DND-41 (cell line): ENCODE data around the gene MON1B.

ENCODE experiments used
- ATAC-seq: fragments of 200-7000 bp; cut with Tn5 transposase; 3 replicates; pipeline ENCODE4 v1.9.1; 2021; ENCODE audit warnings: low read depth; ENCODE audit not compliant: insufficient read depth
- DNase-seq: peaks from one replicate; pipeline ENCODE4 v3.0.0-alpha.2; 2020
- H2AFZ ChIP-seq: 2 replicates; pipeline ENCODE4 v1.6.0; 2012; ENCODE audit warnings: low read depth, low read length
- H3K27ac ChIP-seq: 2 replicates; pipeline ENCODE4 v1.5.1; 2012; ENCODE audit warnings: low read length, inconsistent platforms
- H3K27me3 ChIP-seq: fragments of 200-600 bp; sonication (generic); 2 replicates; pipeline ENCODE4 v1.6.0; 2012; ENCODE audit warnings: low read length, mild to moderate bottlenecking, inconsistent platforms; ENCODE audit not compliant: insufficient read depth, poor library complexity
- H3K36me3 ChIP-seq: 2 replicates; pipeline ENCODE4 v1.5.1; 2012; ENCODE audit warnings: low read length, inconsistent platforms; ENCODE audit not compliant: insufficient read depth
- H3K4me1 ChIP-seq: 2 replicates; pipeline ENCODE4 v1.5.1; 2012; ENCODE audit warnings: mild to moderate bottlenecking, low read length; ENCODE audit not compliant: insufficient read depth
- H3K4me2 ChIP-seq: 2 replicates; pipeline ENCODE4 v1.6.0; 2012; ENCODE audit warnings: mild to moderate bottlenecking, moderate library complexity, low read length, inconsistent platforms; ENCODE audit not compliant: insufficient read depth
- H3K4me3 ChIP-seq, 2 experiments: fragments of 200-600 bp in 1 of 2; shearing (Covaris generic) in 1 of 2; 2 replicates each; pipeline ENCODE4 v1.5.1; 2012 to 2016; ENCODE audit warnings: inconsistent platforms in 2 of 2, low read length in 2 of 2, mild to moderate bottlenecking in 2 of 2, low read depth in 1 of 2, moderate library complexity in 1 of 2
- H3K79me2 ChIP-seq: 2 replicates; pipeline ENCODE4 v1.6.0; 2012; ENCODE audit warnings: low read length, inconsistent platforms; ENCODE audit not compliant: insufficient read depth
- H3K9ac ChIP-seq: 2 replicates; pipeline ENCODE4 v1.6.0; 2012; ENCODE audit warnings: low read depth, mild to moderate bottlenecking, inconsistent platforms, low read length, moderate library complexity
- H3K9me3 ChIP-seq: 2 replicates; pipeline ENCODE4 v1.5.1; 2012; ENCODE audit warnings: low read length, moderate library complexity, mild to moderate bottlenecking, inconsistent platforms; ENCODE audit not compliant: insufficient read depth, severe bottlenecking
- H4K20me1 ChIP-seq: 2 replicates; pipeline ENCODE4 v1.6.0; 2012; ENCODE audit warnings: low read length; ENCODE audit not compliant: insufficient read depth
- EZH2 ChIP-seq: IDR thresholded peaks from 3 replicates; pipeline ENCODE4 v1.6.1; 2012; ENCODE audit warnings: borderline replicate concordance, low read depth, mild to moderate bottlenecking, moderate library complexity, low read length, inconsistent platforms; ENCODE audit not compliant: severe bottlenecking
- TF ChIP-seq, protein P1 (sequence below): IDR thresholded peaks from 2 replicates; pipeline ENCODE4 v1.5.1; 2012; ENCODE audit warnings: borderline replicate concordance, low read length, moderate library complexity, mild to moderate bottlenecking; ENCODE audit not compliant: poor library complexity, severe bottlenecking; ENCODE audit errors: extremely low read depth

MON1B gene

DNA sequence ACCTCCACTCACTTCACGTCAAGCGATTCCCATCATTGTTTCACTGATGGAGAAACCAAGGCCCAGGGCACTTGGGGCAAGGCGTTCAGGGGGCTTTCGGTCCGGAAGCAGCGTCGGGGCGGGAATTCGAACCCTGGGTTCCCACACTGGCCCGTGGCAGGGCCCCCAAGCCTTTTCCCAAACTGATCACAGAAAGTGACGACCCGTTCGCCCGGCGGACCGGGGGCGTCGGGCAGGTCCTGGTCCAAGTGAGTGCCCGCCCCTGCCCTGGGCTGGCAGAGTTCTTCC, 856 bp upstream of the MON1B start:
- Histone ChIP-seq H3K4me1 (peaks cover 43% of the 10 kb centered on the region), H3K9me3 (no peaks in the 10 kb centered on the region), H3K36me3 (peaks cover 32% of the 10 kb centered on the region), H2AFZ (peak overlapping the region; percentile 98), H3K4me2 (peak overlapping the region; percentile 98), H3K9ac (peak overlapping the region; percentile 88), H3K4me3 (peak overlapping the region; percentile 72 to 73), H4K20me1 (peaks cover 24% of the 10 kb centered on the region), H3K27me3 (no peaks in the 10 kb centered on the region), H3K27ac (peak overlapping the region; percentile 91), H3K79me2 (peaks cover 38% of the 10 kb centered on the region)
- no peak for ATAC-seq
- no peak for DNase-seq
- TF ChIP-seq, protein P1, sequence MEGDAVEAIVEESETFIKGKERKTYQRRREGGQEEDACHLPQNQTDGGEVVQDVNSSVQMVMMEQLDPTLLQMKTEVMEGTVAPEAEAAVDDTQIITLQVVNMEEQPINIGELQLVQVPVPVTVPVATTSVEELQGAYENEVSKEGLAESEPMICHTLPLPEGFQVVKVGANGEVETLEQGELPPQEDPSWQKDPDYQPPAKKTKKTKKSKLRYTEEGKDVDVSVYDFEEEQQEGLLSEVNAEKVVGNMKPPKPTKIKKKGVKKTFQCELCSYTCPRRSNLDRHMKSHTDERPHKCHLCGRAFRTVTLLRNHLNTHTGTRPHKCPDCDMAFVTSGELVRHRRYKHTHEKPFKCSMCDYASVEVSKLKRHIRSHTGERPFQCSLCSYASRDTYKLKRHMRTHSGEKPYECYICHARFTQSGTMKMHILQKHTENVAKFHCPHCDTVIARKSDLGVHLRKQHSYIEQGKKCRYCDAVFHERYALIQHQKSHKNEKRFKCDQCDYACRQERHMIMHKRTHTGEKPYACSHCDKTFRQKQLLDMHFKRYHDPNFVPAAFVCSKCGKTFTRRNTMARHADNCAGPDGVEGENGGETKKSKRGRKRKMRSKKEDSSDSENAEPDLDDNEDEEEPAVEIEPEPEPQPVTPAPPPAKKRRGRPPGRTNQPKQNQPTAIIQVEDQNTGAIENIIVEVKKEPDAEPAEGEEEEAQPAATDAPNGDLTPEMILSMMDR, result no peak
- no peak for TF ChIP-seq EZH2

DNA sequence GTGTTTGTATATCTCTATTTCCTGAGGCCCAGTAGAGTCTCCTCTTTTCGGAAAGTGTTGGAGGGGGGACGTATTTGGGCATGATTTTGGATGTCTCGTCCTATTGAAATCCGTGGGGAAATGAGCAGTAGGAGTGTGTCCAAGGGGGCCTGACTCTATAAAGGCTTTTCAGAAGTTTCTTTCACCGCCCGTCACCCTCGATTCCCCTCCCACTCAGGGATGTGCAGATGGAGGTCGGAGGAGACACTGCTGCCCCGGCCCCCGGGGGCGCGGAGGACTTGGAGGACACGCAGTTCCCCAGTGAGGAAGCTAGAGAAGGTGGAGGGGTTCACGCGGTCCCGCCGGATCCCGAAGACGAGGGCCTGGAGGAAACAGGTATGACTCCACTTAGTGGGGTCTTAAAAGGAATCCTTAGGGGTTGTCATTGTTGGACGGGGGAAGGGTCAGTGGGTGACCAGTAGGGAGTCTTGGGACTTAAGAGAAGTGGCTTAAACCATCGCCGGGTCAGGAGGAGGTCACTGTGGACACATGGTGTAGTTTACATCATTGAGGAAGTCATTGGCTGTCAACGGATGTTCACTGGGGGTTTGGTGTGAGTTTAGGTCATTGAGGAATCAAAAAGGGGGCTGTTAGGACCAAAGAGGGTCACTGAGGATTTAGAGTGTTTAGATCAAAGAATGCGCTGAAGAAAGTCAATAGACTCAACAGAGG, 424 bp downstream of the MON1B start:
- Histone ChIP-seq H3K27ac (peak overlapping the region; percentile 97), H3K4me1 (peaks cover 43% of the 10 kb centered on the region), H3K4me2 (peak overlapping the region; percentile 82), H3K9ac (peak overlapping the region; percentile 88), H3K9me3 (no peaks in the 10 kb centered on the region), H3K36me3 (peaks cover 41% of the 10 kb centered on the region), H3K79me2 (peaks cover 38% of the 10 kb centered on the region), H3K27me3 (no peaks in the 10 kb centered on the region), H2AFZ (peak overlapping the region; percentile 86), H3K4me3 (peak overlapping the region; percentile 73 to 85), H4K20me1 (peaks cover 30% of the 10 kb centered on the region)
- TF ChIP-seq, protein P1, result no peak
- no peak for TF ChIP-seq EZH2
- DNase-seq (no peak), ATAC-seq (0 out of 3 replicates have a peak, but pooled peaks have one; percentile 0)

- Histone ChIP-seq H3K9me3 (no peaks in the 10 kb centered on the region), H3K27ac (no peak overlapping the region), H3K4me2 (peak overlapping the region; percentile 82; the same call in 1 of the 2 replicates), H3K9ac (no peak overlapping the region), H2AFZ (no peak overlapping the region), H3K27me3 (no peaks in the 10 kb centered on the region), H3K79me2 (peaks cover 38% of the 10 kb centered on the region), H4K20me1 (peaks cover 30% of the 10 kb centered on the region), H3K4me1 (peaks cover 43% of the 10 kb centered on the region), H3K4me3 (0 out of 4 replicates have a peak overlapping the region, but pooled peaks of 1 of the 2 experiments have one; percentile 73), H3K36me3 (peaks cover 58% of the 10 kb centered on the region)
- DNase-seq (no peak), ATAC-seq (no peak)
- no peak for TF ChIP-seq EZH2
- TF ChIP-seq, protein P1, result no peak
These were observed 2.4 kb downstream of the MON1B start for GRCh38 chr16:77193377-77193776.
